HepG2 (cell line): ENCODE results near the gene IP6K3. TPM values are rescaled to one million over a fixed set of nuclear protein-coding genes. Genes with fewer than 3 reads are reported as not detected.
A peak's percentile ranks its signal among the peaks of the same experiment; 100 is the strongest.

Experiments used
- CHD4 ChIP-seq: fragments of 200-600 bp; sonication (generic); IDR thresholded peaks from 2 replicates; pipeline ENCODE4 v1.7.0; 2017; ENCODE audit warnings: mild to moderate bottlenecking, low read length, borderline replicate concordance
- HOXA5 ChIP-seq: sonication (generic); formaldehyde crosslinking; IDR thresholded peaks from 2 replicates; pipeline ENCODE4 v1.4.0; 2020; ENCODE audit warnings: missing genetic modification reagents
- NBN ChIP-seq: fragments of 450-650 bp; conservative IDR thresholded peaks from 2 replicates; pipeline ENCODE4 v1.6.1; 2017
- SALL1 ChIP-seq: sonication (generic); formaldehyde crosslinking; IDR thresholded peaks from 2 replicates; pipeline ENCODE4 v1.8.0; 2022; ENCODE audit warnings: mild to moderate bottlenecking, missing genetic modification reagents
- SOX5 ChIP-seq: IDR thresholded peaks from 2 replicates; pipeline ENCODE4 v1.6.1; 2016; ENCODE audit warnings: borderline replicate concordance
- SRSF1 ChIP-seq: fragments of 200-400 bp; formaldehyde crosslinking; optimal IDR thresholded peaks from 2 replicates; pipeline ENCODE3; 2017; ENCODE audit warnings: mild to moderate bottlenecking, low read depth, low read length, moderate library complexity
- ZNF33B ChIP-seq: sonication (generic); formaldehyde crosslinking; IDR thresholded peaks from 2 replicates; pipeline ENCODE4 v1.5.1; 2020; ENCODE audit warnings: mild to moderate bottlenecking, missing genetic modification reagents
- ZNF790 ChIP-seq: sonication (generic); formaldehyde crosslinking; IDR thresholded peaks from 2 replicates; pipeline ENCODE4 v1.8.0; 2022; ENCODE audit warnings: missing genetic modification reagents, mild to moderate bottlenecking, borderline replicate concordance
- polyA plus RNA-seq, 8 experiments: library from polyadenylated mRNA; depleted of rRNA in 3 of 8; stranded (reverse) in 7 of 8; unstranded in 1 of 8; fragments of >200 nt; fragmentation: Illumina TruSeq in 4 of 8; extraction: Trizol in 4 of 8; gene quantifications; 2 replicates each; pipeline versions ENCODE4 v1.2.1 to v1.2.3, GENCODE V29; 2011 to 2016; ENCODE audit warnings: low read depth in 4 of 8, missing spikeins in 1 of 8, mixed read lengths in 1 of 8; ENCODE audit not compliant: insufficient read depth in 1 of 8
- total RNA-seq, 5 experiments: library from RNA; depleted of rRNA; stranded (reverse); fragments of >200 nt; fragmentation: Illumina TruSeq; extraction: Trizol; gene quantifications; 2 replicates each; pipeline ENCODE4 v1.2.3, GENCODE V29; 2016; ENCODE audit warnings: low read depth in 1 of 5
- TF ChIP-seq, protein P1 (sequence below): sonication (generic); formaldehyde crosslinking; IDR thresholded peaks from 2 replicates; pipeline ENCODE4 v1.4.0; 2020; ENCODE audit warnings: missing genetic modification reagents, borderline replicate concordance
- TF ChIP-seq, protein P2 (sequence below): sonication (generic); formaldehyde crosslinking; IDR thresholded peaks from 2 replicates; pipeline ENCODE4 v1.5.0; 2020; ENCODE audit warnings: missing genetic modification reagents
- TF ChIP-seq, protein P3 (sequence below), 2 experiments: sonication (generic) in 1 of 2; formaldehyde crosslinking in 1 of 2; IDR thresholded peaks; 2 replicates each; pipeline versions ENCODE4 v1.6.1 to v1.9.0; 2014 to 2022; ENCODE audit warnings: antibody characterized with exemption in 1 of 2, borderline replicate concordance in 1 of 2, inconsistent platforms in 1 of 2, low read depth in 1 of 2, missing genetic modification reagents in 1 of 2

Gene IP6K3
- total and polyA plus RNA-seq, 2 of the 13 experiments (the other 11 are each of a cell fraction or from before 2014, with no cell fraction given), result 0.11 to 0.18 TPM

DNA sequence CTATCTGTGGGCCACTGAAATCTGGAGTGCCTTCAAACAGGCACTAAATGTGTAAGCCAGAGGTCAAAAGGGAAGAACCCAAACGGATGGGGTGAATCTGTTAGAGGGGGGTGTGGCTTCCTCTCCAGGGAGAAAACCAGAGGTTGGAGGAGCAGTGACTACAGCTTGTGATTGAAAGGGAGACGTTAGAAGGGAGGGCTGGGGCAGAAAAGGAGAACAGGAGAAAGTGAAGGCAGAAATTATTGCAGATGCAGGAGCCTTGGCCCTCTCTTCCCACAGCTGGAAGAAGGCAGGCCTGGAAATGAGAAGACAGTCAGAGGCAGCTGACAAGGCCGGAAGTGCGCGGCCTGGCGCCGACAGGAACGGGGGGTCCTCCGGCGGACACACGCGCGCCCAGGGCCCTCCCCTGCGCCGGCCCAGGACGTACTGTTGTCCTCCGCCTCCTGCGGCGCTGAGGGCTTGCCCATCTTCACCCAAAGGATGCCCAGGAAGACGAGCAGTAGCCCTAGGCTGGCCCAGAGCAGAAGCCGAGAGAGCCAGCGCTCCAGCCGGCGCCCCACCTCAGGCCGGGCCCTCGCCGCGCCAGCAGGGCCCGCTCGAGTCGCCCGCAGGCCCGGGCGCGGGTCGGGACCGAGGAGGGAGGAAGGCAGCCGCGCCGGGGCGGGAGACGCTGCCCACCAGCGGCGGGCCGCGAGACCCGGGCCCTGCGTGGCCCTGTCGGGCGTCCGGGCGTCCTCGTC lies 41.4 kb upstream of the IP6K3 start (continued):
- no peak for TF ChIP-seq CHD4
- TF ChIP-seq, protein P1, sequence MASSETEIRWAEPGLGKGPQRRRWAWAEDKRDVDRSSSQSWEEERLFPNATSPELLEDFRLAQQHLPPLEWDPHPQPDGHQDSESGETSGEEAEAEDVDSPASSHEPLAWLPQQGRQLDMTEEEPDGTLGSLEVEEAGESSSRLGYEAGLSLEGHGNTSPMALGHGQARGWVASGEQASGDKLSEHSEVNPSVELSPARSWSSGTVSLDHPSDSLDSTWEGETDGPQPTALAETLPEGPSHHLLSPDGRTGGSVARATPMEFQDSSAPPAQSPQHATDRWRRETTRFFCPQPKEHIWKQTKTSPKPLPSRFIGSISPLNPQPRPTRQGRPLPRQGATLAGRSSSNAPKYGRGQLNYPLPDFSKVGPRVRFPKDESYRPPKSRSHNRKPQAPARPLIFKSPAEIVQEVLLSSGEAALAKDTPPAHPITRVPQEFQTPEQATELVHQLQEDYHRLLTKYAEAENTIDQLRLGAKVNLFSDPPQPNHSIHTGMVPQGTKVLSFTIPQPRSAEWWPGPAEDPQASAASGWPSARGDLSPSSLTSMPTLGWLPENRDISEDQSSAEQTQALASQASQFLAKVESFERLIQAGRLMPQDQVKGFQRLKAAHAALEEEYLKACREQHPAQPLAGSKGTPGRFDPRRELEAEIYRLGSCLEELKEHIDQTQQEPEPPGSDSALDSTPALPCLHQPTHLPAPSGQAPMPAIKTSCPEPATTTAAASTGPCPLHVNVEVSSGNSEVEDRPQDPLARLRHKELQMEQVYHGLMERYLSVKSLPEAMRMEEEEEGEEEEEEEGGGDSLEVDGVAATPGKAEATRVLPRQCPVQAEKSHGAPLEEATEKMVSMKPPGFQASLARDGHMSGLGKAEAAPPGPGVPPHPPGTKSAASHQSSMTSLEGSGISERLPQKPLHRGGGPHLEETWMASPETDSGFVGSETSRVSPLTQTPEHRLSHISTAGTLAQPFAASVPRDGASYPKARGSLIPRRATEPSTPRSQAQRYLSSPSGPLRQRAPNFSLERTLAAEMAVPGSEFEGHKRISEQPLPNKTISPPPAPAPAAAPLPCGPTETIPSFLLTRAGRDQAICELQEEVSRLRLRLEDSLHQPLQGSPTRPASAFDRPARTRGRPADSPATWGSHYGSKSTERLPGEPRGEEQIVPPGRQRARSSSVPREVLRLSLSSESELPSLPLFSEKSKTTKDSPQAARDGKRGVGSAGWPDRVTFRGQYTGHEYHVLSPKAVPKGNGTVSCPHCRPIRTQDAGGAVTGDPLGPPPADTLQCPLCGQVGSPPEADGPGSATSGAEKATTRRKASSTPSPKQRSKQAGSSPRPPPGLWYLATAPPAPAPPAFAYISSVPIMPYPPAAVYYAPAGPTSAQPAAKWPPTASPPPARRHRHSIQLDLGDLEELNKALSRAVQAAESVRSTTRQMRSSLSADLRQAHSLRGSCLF (CRISPR knock-in tag), result no peak
- TF ChIP-seq ZNF790, result no peak; the same call in 1 of the 2 replicates
- peak; percentile 58 for TF ChIP-seq SALL1 (CRISPR knock-in tag)
- TF ChIP-seq, protein P2, sequence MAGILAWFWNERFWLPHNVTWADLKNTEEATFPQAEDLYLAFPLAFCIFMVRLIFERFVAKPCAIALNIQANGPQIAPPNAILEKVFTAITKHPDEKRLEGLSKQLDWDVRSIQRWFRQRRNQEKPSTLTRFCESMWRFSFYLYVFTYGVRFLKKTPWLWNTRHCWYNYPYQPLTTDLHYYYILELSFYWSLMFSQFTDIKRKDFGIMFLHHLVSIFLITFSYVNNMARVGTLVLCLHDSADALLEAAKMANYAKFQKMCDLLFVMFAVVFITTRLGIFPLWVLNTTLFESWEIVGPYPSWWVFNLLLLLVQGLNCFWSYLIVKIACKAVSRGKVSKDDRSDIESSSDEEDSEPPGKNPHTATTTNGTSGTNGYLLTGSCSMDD (CRISPR knock-in tag), result no peak
- TF ChIP-seq NBN, result no peak
- TF ChIP-seq ZNF33B, result 0 out of 2 replicates have a peak, but pooled peaks have one; percentile 44
- peak; percentile 58 for TF ChIP-seq SRSF1
- TF ChIP-seq HOXA5 (CRISPR knock-in tag), result no peak
- TF ChIP-seq, protein P3, sequence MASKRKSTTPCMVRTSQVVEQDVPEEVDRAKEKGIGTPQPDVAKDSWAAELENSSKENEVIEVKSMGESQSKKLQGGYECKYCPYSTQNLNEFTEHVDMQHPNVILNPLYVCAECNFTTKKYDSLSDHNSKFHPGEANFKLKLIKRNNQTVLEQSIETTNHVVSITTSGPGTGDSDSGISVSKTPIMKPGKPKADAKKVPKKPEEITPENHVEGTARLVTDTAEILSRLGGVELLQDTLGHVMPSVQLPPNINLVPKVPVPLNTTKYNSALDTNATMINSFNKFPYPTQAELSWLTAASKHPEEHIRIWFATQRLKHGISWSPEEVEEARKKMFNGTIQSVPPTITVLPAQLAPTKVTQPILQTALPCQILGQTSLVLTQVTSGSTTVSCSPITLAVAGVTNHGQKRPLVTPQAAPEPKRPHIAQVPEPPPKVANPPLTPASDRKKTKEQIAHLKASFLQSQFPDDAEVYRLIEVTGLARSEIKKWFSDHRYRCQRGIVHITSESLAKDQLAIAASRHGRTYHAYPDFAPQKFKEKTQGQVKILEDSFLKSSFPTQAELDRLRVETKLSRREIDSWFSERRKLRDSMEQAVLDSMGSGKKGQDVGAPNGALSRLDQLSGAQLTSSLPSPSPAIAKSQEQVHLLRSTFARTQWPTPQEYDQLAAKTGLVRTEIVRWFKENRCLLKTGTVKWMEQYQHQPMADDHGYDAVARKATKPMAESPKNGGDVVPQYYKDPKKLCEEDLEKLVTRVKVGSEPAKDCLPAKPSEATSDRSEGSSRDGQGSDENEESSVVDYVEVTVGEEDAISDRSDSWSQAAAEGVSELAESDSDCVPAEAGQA (IDR thresholded peaks at IDR 0.05; ENCODE audit: low read depth), result peak; percentile 72; the same call in 1 of the 2 replicates
- TF ChIP-seq, protein P3 (CRISPR knock-in tag; IDR thresholded peaks at IDR 0.05; ENCODE audit: borderline replicate concordance), result 0 out of 2 replicates have a peak, but pooled peaks have one; percentile 6
- no peak for TF ChIP-seq SOX5
